ENCODE data around the gene SLC13A4. TPM values are rescaled to one million over a fixed set of nuclear protein-coding genes. Genes with fewer than 3 reads are reported as not detected.
A peak's percentile ranks its signal among the peaks of the same experiment; 100 is the strongest.

SLC13A4 gene
- total RNA-seq, 2 donors from 2014 or later: 1.8 to 3.2 TPM

DNA sequence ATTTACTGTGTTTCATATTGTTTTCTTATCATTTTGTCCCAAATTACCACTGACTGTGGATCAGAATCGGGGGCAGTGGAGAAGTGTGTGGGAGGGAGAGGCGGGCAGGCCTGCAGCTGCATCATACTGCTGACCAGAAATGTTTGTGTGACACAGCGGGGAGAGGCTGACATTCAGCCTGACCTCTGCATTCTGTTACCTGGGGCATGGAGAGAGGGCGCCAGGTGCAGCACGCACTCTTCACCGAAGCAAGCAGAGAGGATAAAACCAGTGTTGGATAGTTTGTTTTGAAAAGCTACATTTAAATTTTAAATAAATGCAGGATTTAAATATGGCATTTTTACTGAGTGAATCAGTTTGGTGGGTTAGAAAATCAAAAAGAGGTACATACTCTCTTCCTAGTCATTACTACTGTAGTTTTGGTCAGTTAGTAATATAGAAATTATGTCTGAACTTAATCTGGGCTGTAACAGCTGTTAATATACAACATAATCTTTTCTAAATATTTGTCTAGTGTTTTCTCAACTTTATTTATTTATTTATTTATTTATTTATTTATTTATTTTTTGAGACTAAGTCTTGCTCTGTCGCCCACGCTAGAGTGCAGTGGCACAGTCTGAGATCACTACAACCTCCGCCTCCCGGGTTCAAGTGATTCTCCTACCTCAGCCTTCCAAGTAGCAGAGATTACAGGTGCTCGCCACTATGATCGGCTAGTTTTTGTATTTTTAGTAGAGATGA lies 74.5 kb downstream of the SLC13A4 start:
- H3K36me3 Mint-ChIP-seq (ENCODE audit: low read depth): peaks cover 5% of the 10 kb centered on the region
- no peaks in the 10 kb centered on the region for H3K27me3 ChIP-seq (ENCODE audit: control insufficient read depth, insufficient read depth, low read length, poor library complexity, severe bottlenecking)
- no peaks in the 10 kb centered on the region for H3K27me3 Mint-ChIP-seq (ENCODE audit: insufficient read depth)
- no peak for DNase-seq
- H3K4me3 Mint-ChIP-seq: no peak overlapping the region
- peaks cover 14% of the 10 kb centered on the region for H3K36me3 ChIP-seq (ENCODE audit: control insufficient read depth, insufficient read depth, low read length)
- no peak overlapping the region for H3K4me3 ChIP-seq (ENCODE audit: low read length)
- peaks cover 16% of the 10 kb centered on the region for H3K4me1 Mint-ChIP-seq
- no peaks in the 10 kb centered on the region for H3K4me1 ChIP-seq (ENCODE audit: control insufficient read depth, insufficient read depth, low read length)
- H3K27ac Mint-ChIP-seq: no peak overlapping the region
- no peak overlapping the region for H3K9ac ChIP-seq (ENCODE audit: extremely low read depth, low read length, poor library complexity, severe bottlenecking)
- H3K27ac ChIP-seq (ENCODE audit: low read depth, low read length): no peak overlapping the region
- TF ChIP-seq, protein P1, sequence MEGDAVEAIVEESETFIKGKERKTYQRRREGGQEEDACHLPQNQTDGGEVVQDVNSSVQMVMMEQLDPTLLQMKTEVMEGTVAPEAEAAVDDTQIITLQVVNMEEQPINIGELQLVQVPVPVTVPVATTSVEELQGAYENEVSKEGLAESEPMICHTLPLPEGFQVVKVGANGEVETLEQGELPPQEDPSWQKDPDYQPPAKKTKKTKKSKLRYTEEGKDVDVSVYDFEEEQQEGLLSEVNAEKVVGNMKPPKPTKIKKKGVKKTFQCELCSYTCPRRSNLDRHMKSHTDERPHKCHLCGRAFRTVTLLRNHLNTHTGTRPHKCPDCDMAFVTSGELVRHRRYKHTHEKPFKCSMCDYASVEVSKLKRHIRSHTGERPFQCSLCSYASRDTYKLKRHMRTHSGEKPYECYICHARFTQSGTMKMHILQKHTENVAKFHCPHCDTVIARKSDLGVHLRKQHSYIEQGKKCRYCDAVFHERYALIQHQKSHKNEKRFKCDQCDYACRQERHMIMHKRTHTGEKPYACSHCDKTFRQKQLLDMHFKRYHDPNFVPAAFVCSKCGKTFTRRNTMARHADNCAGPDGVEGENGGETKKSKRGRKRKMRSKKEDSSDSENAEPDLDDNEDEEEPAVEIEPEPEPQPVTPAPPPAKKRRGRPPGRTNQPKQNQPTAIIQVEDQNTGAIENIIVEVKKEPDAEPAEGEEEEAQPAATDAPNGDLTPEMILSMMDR (conservative IDR thresholded peaks at IDR 0.05): no peak
- H3K9me3 ChIP-seq (ENCODE audit: control insufficient read depth, low read length): no peaks in the 10 kb centered on the region
- WGBS, 2 experiments (ENCODE audit: insufficient coverage in 1 of 2, insufficient read length in 1 of 2): 83 to 87% methylated on average over 11 to 12 of the region's 12 CpGs
- H3K9me3 Mint-ChIP-seq: no peaks in the 10 kb centered on the region

DNA sequence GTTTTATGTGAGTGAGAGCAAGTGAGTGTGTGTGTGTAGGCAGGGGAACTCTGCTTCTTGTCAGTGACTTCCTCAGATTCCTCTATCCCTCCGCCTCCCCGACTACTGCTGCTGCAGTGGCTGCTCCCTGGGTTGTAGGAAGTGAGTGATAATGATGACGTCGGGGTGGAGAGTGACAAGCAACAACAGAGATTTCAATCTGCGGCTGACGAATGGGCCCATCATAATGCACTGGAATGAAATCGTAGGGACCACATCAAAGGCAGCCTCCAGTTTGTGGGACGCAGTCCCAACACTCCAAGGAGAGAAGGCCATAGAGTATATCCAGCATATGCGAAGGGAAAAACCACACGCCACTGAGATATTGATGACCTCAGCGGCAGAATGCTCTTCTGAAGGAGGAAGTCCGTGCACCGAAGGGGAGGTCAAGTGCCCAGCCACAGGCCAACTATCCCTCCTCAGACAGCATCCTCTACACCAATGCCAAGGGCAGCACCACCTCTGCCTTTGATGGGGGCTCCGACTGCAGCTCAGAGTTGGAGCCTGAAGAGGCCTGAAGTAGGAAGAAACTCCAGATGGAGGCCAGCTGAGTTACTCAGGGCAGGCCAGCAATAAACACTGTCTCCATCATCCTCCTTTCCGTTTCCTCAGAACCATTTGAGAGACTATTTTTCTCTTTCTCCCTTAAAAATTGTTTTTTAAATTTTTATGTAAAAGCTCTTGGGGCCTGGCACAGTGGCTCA lies 77.0 kb downstream of the SLC13A4 start:
- Mint-ChIP-seq H3K27me3 (ENCODE audit: insufficient read depth) (no peaks in the 10 kb centered on the region), H3K4me1 (peaks cover 12% of the 10 kb centered on the region), H3K36me3 (ENCODE audit: low read depth) (peaks cover 20% of the 10 kb centered on the region), H3K4me3 (no peak overlapping the region), H3K27ac (peak overlapping the region; percentile 74), H3K9me3 (no peaks in the 10 kb centered on the region)
- H3K36me3 ChIP-seq (ENCODE audit: control insufficient read depth, insufficient read depth, low read length): peaks cover 37% of the 10 kb centered on the region
- H3K9me3 ChIP-seq (ENCODE audit: control insufficient read depth, low read length): no peaks in the 10 kb centered on the region
- 92 to 93% methylated on average over 11 to 15 of the region's 15 CpGs for WGBS, 2 experiments (ENCODE audit: insufficient coverage in 1 of 2, insufficient read length in 1 of 2)
- no peak overlapping the region for H3K9ac ChIP-seq (ENCODE audit: extremely low read depth, low read length, poor library complexity, severe bottlenecking)
- H3K4me1 ChIP-seq (ENCODE audit: control insufficient read depth, insufficient read depth, low read length): no peaks in the 10 kb centered on the region
- H3K27ac ChIP-seq (ENCODE audit: low read depth, low read length): no peak overlapping the region
- H3K4me3 ChIP-seq (ENCODE audit: low read length): no peak overlapping the region
- no peak for DNase-seq
- no peaks in the 10 kb centered on the region for H3K27me3 ChIP-seq (ENCODE audit: control insufficient read depth, insufficient read depth, low read length, poor library complexity, severe bottlenecking)
- TF ChIP-seq, protein P1 (conservative IDR thresholded peaks at IDR 0.05): no peak

DNA sequence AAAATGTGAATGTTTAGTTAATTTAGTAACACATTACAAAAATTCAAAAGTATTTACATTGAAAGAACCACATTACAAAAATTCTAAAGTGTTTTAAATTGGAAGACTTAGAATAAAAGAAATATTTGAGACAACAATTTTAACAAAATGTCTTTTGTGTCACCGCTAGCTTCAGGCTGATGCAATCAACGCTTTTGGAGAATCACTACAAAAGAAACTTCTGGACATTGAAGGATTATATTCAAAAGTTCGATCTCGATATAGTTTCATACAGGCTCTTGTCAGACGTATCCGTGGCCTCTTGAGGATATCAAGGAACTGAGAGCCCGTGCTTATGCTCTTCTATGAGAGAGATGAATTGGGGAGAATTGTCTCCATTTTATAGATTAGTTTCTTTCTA lies 79.8 kb downstream of the SLC13A4 start:
- Histone ChIP-seq H3K9me3 (ENCODE audit: control insufficient read depth, low read length) (no peaks in the 10 kb centered on the region), H3K36me3 (ENCODE audit: control insufficient read depth, insufficient read depth, low read length) (peaks cover 64% of the 10 kb centered on the region), H3K4me3 (ENCODE audit: low read length) (no peak overlapping the region), H3K27ac (ENCODE audit: low read depth, low read length) (no peak overlapping the region), H3K4me1 (ENCODE audit: control insufficient read depth, insufficient read depth, low read length) (no peaks in the 10 kb centered on the region), H3K27me3 (ENCODE audit: control insufficient read depth, insufficient read depth, low read length, poor library complexity, severe bottlenecking) (no peaks in the 10 kb centered on the region), H3K9ac (ENCODE audit: extremely low read depth, low read length, poor library complexity, severe bottlenecking) (no peak overlapping the region)
- Mint-ChIP-seq H3K27me3 (ENCODE audit: insufficient read depth) (no peaks in the 10 kb centered on the region), H3K4me3 (no peak overlapping the region), H3K36me3 (ENCODE audit: low read depth) (peaks cover 35% of the 10 kb centered on the region), H3K27ac (no peak overlapping the region), H3K4me1 (peaks cover 10% of the 10 kb centered on the region), H3K9me3 (no peaks in the 10 kb centered on the region)
- DNase-seq: no peak
- TF ChIP-seq, protein P1 (conservative IDR thresholded peaks at IDR 0.05): no peak
- 94 to 96% methylated on average over 4 to 7 of the region's 7 CpGs for WGBS, 2 experiments (ENCODE audit: insufficient coverage in 1 of 2, insufficient read length in 1 of 2)
